Ecto neural progenitor cell (in vitro differentiated cells): Measurements from ENCODE around the gene TMBIM4.

Experiments used
- DNase-seq: peaks from one replicate; pipeline ENCODE4 v3.0.0-alpha.2; 2018; ENCODE audit warnings: low spot score

Gene TMBIM4

GRCh38 chr12:66090157-66090556 is 79.6 kb downstream of the TMBIM4 start:
- no peak for DNase-seq

- peak; percentile 63 for DNase-seq
Measured at GRCh38 chr12:66087365-66087943, 82.3 kb downstream of the TMBIM4 start.

- DNase-seq: no peak
Measured at GRCh38 chr12:66085998-66086397, 83.8 kb downstream of the TMBIM4 start.
